Ascending aorta (tissue), 2 donors: ENCODE measurements around the gene CSMD2. TPM values are rescaled to one million over a fixed set of nuclear protein-coding genes. Genes with fewer than 3 reads are reported as not detected.

ENCODE experiments used
- DNase-seq, 2 donors: peaks; one replicate each; pipeline ENCODE4 v3.0.0-alpha.2; 2019; ENCODE audit warnings: low spot score in 2 of 2
- H3K27ac ChIP-seq, 2 donors: fragments of 200-600 bp; sonication (generic); one replicate each; pipeline ENCODE4 v1.5.1; 2016 to 2017; ENCODE audit warnings: mild to moderate bottlenecking in 1 of 2
- H3K27me3 ChIP-seq: fragments of 200-600 bp; sonication (generic); one replicate; pipeline ENCODE4 v1.5.1; 2017
- H3K36me3 ChIP-seq, 2 donors: fragments of 200-600 bp; sonication (generic); one replicate each; pipeline ENCODE4 v1.5.1; 2016
- H3K4me1 ChIP-seq, 2 donors: fragments of 200-600 bp; sonication (generic); one replicate each; pipeline ENCODE4 v1.5.1; 2016 to 2017; ENCODE audit warnings: mild to moderate bottlenecking in 1 of 2
- H3K4me3 ChIP-seq, 2 donors: fragments of 200-600 bp; sonication (generic); one replicate each; pipeline ENCODE4 v1.5.1; 2016 to 2017; ENCODE audit warnings: mild to moderate bottlenecking in 1 of 2
- H3K9me3 ChIP-seq, 2 donors: fragments of 200-600 bp; sonication (generic); one replicate each; pipeline ENCODE4 v1.5.1; 2016
- intact Hi-C: fragments of 100-400 bp; cut with DNase I; formaldehyde crosslinking; loops from one replicate; pipeline ENCODE4 v1.15.1; 2023
- total RNA-seq: library from RNA; depleted of rRNA; stranded (reverse); fragments of >200 nt; gene quantifications from one replicate; pipeline ENCODE4 v1.1.0, GENCODE V29; 2016
- TF ChIP-seq, protein P1 (sequence below), 3 experiments: fragments of 200-600 bp in 2 of 3; fragments of 450-650 bp in 1 of 3; sonication (generic) in 2 of 3; IDR thresholded peaks; one replicate each; pipeline ENCODE4 v1.5.1; 2016 to 2019; ENCODE audit warnings: antibody characterized with exemption in 3 of 3, mild to moderate bottlenecking in 1 of 3, moderate library complexity in 1 of 3

Gene CSMD2
- total RNA-seq, 1 donor from 2014 or later: 10.9 TPM

DNA sequence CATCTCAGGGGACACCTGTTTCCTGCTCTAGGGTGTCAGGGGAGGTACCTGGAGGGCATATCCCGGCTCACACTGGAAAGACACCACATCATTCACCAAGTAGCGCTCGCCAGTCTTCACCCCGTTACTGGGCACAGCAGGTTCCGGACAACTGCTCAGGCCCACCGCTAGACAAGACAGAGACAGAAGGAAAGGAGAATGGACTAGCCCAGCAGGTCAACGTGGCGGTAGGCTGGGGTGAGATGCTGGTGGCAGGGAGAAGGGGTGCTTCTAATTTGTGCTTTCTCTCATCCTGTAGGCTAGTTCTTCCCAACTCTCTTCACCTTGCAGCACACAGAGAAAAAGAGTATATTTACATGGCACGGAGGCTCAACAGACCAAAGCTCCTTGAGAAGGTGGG lies 547.6 kb downstream of the CSMD2 start:
- Histone ChIP-seq H3K4me3 (no peak overlapping the region), H3K4me1 (no peaks in the 10 kb centered on the region), H3K36me3 (no peaks in the 10 kb centered on the region), H3K27ac (no peak overlapping the region), H3K27me3 (no peaks in the 10 kb centered on the region), H3K9me3 (no peaks in the 10 kb centered on the region)
- peak in 1 of 2 donors; percentile 52 for DNase-seq
- TF ChIP-seq, protein P1, sequence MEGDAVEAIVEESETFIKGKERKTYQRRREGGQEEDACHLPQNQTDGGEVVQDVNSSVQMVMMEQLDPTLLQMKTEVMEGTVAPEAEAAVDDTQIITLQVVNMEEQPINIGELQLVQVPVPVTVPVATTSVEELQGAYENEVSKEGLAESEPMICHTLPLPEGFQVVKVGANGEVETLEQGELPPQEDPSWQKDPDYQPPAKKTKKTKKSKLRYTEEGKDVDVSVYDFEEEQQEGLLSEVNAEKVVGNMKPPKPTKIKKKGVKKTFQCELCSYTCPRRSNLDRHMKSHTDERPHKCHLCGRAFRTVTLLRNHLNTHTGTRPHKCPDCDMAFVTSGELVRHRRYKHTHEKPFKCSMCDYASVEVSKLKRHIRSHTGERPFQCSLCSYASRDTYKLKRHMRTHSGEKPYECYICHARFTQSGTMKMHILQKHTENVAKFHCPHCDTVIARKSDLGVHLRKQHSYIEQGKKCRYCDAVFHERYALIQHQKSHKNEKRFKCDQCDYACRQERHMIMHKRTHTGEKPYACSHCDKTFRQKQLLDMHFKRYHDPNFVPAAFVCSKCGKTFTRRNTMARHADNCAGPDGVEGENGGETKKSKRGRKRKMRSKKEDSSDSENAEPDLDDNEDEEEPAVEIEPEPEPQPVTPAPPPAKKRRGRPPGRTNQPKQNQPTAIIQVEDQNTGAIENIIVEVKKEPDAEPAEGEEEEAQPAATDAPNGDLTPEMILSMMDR (IDR thresholded peaks at IDR 0.05): no peak
- intact Hi-C loops: loop anchor here (10.0 kb wide), 2 partner anchors 243 to 323 kb away; no protein-coding TSS in a partner anchor

DNA sequence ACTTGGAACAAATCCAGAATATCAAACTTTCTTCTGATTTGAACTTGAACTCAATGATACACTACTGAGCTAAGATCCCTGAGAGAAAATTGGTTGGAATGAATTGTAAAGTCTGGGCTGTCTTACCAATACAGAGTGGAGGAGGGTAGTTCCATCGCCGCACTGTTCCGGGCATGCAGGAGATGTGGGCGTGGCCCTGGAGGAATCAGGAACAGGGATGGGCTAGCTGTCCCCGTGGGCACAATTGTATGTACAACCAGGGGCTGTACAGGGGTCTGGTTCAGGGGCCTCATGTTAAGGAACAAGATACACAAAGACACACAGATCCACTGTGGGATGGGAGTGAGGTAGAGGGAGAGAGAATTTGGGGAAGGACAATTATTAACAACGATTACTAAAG lies 548.2 kb downstream of the CSMD2 start:
- Histone ChIP-seq H3K27me3 (no peaks in the 10 kb centered on the region), H3K27ac (no peak overlapping the region), H3K4me3 (no peak overlapping the region), H3K36me3 (no peaks in the 10 kb centered on the region), H3K4me1 (no peaks in the 10 kb centered on the region), H3K9me3 (no peaks in the 10 kb centered on the region)
- TF ChIP-seq, protein P1 (IDR thresholded peaks at IDR 0.05): no peak
- intact Hi-C loops: loop anchor here (10.0 kb wide), 2 partner anchors 242 to 322 kb away; no protein-coding TSS in a partner anchor
- DNase-seq: peak in 1 of 2 donors; percentile 43

DNA sequence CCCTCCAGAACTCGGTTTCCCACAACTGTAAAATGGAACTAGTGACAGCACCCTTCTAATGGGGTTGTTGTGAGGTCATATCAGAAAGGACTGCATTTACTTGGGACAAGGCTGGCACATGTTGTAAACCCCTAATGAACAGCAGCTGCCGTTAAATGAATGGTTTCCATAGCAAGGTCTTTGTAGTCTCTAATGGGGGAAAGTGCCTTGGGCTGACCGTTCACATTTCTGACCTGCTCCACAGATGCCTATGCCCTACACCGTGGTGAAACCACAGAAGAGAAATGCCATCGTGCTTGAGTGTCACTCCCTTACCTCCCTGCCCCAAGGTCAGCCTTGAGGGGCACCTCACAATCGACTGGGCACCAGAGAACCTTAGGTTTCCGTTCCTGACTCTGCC lies 549.5 kb downstream of the CSMD2 start:
- Histone ChIP-seq H3K4me3 (no peak overlapping the region), H3K27me3 (no peaks in the 10 kb centered on the region), H3K36me3 (no peaks in the 10 kb centered on the region), H3K9me3 (no peaks in the 10 kb centered on the region), H3K27ac (no peak overlapping the region), H3K4me1 (no peaks in the 10 kb centered on the region)
- no peak for DNase-seq
- TF ChIP-seq, protein P1 (IDR thresholded peaks at IDR 0.05): no peak
- intact Hi-C loops: loop anchor here (10.0 kb wide), 2 partner anchors 241 to 321 kb away; no protein-coding TSS in a partner anchor

DNA sequence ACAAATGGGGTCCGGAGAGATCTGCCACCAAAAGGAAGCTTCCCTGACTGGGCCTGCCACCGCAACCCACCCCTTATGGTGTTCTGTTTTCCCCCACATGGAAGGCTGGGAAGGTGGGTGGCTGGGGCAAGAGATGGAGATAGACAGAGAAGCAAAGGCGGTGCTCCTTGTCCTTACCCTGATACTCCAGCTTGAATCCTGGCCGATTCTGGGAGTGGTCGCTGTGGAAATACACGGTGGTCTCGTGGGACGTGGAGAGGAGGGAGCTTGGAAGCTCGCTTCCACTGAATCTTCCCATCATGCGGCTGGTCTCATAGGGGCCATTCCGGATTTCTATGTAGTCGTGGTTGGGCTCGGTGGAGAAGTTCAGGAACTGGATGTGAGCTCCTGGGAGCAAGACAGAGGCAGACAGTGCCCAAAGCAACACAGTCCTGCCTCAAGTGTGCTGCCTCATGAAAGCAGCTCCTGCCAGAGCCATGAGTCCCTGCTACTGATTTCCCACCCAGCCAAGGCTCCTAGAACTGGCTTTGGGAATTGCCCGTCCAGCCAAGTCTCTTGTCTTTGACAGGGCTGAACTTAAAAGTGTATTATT lies 554.1 kb downstream of the CSMD2 start:
- Histone ChIP-seq H3K27ac (peak overlapping the region in 1 of 2 donors; percentile 31), H3K4me1 (no peaks in the 10 kb centered on the region), H3K36me3 (no peaks in the 10 kb centered on the region), H3K9me3 (no peaks in the 10 kb centered on the region), H3K27me3 (no peaks in the 10 kb centered on the region), H3K4me3 (no peak overlapping the region)
- DNase-seq: no peak
- intact Hi-C loops: loop anchor here (5.0 to 10.0 kb wide), 3 partner anchors 139 to 316 kb away; partner anchors contain the start of gene ZSCAN20
- TF ChIP-seq, protein P1 (IDR thresholded peaks at IDR 0.05): no peak

DNA sequence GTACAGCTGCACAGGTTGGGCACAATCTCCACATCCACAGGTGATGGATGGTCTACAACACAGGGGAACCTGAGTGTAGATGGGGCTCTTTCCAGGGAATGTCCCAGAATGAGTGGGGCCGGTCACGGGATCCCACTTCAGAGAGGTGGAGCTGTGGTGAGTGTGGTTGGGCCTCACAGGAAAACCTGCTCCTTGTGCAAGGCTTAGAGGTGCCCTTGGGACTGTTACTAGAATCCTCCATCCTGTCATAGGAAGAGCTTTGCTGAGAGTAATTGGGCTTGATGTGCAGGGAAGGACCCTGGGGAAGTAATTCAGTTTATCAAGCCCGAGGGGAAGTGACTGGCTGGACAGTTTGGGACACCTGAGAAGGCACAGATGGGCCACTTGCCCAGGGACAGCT lies 554.6 kb downstream of the CSMD2 start:
- Histone ChIP-seq H3K4me3 (no peak overlapping the region), H3K27ac (peak overlapping the region in 1 of 2 donors; percentile 31), H3K4me1 (no peaks in the 10 kb centered on the region), H3K27me3 (no peaks in the 10 kb centered on the region), H3K36me3 (no peaks in the 10 kb centered on the region), H3K9me3 (no peaks in the 10 kb centered on the region)
- TF ChIP-seq, protein P1 (IDR thresholded peaks at IDR 0.05): no peak
- intact Hi-C loops: loop anchor here (5.0 to 10.0 kb wide), 3 partner anchors 138 to 316 kb away; partner anchors contain the start of gene ZSCAN20
- DNase-seq: no peak
